ENCODE measurements around the gene C1orf146.
"Not testable (repeated sequence)": the region's sequence is repeated elsewhere in the genome, so short reads cannot be mapped to it uniquely, and the experiment has no call there.

The C1orf146 gene, protein sequence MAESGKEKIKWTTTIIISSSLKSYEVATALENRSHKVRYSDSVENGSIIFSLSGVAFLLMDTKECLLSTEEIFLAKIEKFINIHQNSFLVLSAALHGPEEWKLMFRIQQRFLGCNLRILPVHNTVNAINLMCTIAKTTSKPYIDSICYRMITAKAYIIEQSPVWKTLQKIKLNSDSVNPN

DNA sequence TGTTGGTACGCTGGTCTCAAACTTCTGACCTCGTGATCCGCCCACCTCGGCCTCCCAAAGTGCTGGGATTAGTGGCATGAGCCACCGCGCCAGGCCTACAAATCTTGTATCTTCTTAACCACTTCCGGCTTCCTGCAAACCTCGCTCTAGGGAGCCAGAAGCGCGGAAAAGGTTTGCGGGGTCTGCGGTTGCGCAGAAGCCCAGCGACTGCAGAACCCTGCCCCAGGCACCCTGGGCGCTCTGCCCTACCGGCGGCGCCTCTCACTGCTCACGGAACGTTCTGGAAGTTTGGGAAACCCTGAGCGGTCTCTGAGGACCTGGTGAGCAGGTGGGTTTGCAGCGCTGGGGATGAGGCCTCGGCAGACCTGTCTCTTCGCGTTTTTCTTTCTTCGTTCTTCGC is at the start of gene C1orf146:
C1orf146 (plus strand) TSS at position 195 of the 400 bp plus-strand sequence. CDS start 13,506 bp downstream, outside the sequence.
- DNase-seq = no peak

DNA sequence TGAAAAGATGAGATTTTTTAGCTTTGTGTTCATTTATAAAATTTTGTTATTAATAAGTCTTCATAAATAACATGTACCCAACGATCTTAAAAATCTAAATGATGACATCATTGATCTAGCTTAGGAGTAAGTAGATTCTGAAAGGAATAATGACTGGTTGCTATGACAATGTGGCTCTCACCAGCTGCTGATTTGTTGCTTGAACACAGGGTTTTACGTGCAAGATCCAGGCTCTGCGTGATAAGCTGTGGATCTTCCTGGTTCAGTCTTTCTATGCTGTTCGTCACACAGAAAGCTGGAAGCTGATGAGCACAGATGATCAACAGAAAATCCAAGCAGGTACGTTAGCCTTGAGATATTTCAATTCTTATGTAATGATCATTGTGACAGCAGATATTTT is 49.1 kb upstream of the C1orf146 start:
- DNase-seq = no peak

DNA sequence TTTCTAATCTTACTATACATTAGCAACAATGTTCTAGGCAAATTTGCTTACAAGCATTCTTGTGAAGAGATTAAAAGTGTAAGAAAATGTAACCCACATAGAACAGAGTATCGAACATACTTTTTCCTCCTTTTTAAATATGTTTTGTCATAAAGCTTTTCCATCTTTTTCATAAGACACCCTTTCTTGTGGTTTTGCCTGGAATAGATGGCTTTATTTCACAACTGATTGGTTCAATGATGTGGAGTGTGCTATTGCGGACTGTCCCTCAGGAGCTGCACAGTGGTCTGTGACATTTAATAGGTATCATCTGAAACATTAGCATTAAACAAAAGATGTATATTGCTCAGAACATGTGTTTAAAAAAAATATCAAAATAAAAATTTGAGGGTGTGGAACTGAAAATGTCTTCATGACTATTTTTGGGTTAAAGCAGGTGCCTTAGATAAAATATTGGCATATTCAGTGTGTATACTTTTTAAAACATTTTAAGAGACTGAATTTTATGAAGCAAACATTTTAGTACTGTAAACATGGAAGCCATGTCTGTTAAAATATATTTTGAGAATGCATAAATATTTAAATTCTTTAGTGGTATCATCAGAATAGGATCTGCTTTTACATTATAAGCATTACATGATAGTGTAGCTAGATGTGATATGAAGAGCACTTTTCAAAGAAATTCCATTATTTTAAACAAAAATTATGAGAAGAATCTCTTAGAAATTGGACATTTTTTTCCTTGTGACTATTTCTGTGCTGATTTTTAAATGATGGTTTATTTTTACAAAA is 48.3 kb upstream of the C1orf146 start:
- no peak for DNase-seq

DNA sequence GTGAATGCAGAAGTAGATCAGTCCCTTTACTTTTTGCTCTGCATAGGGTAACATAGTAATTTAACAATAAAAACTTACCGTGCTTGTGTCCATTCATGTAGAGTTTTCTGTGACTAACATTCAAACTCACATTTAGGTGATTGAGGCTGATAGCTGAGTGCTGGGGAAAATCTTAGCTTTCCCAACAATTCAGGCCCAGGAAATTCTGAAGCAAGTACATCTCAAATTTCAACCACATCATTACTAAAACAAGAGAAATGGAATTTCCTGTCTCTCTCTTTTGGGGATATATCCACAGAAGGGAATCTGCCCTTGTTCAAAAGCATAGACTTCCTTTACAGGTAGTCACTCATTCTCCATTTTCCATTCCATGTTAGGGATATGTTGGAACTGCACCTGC is 33.1 kb upstream of the C1orf146 start:
- DNase-seq = peak; percentile 24

DNA sequence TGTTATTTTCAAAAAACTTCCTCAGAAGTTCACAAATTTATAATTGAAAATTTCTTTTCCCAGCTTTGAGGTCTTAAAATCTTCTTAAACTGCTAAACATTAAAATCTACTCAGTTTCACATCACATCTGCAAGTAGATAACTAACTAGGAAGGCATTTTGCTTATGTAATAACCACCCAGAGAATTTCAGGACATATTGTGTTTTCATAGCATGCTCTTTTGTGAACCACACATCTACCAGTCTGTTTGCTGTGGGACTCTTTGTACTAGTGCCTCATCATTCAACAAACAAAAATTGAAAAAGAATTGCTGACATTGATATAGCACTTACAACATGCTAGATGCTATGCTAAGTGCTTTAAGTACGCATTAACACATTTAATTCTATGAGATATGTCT is 31.6 kb upstream of the C1orf146 start:
- DNase-seq = no peak

DNA sequence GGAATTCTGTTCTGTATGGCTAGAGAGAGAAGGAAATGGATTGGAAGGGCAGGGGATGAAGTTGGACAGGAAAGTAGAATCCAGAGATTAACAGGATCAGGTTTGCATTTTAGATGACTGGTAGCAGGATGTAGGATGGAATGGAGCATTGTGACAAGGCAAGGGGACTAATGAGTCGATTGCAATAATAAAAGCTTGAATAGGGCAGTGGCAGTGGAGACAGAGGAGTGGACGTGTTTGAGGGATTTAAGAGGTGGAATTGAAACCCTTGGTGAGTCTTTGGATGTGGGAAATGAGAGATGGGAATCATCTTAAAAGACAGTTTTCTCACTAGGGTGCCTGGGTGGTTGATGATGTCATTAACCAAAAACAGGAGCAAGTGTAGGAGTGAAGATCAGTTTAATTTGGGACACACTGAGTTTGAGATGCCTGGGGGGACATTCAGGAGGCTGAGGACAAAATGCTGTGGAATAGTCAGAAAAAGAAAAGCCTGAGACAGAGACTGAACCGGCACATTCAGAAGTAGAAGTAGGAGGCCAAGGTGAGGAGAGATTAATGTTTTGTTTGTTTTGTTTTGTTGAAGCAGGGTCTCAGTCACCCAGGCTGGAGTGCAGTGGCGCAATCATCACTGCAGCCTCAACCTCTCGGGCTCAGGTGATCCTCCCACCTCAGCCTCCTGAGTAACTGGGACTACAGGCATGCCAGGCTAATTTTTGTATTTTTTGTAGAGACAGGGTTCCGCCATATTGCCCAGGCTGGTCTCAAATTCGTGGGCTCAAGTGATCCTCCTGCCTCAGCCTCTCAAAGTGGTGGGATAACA is 29.1 kb upstream of the C1orf146 start:
- no peak for DNase-seq

DNA sequence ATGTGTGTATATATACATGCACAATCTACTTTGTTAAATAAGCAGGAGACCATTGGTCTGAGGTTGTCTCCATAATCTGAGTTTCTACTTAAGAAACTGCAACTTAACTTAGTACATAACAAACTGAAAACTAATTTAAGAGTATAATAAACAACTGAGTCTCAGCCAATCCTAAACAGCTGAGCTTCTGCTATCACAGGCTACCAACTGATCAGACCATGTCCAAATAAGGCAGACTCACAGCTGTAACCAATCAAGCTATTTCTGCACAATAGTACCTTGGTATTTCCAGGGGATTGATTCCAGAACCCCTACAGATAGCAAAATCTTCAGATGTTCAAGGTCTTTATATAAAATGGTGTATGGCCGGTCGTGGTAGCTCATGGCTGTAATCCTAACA is 26.0 kb upstream of the C1orf146 start:
- DNase-seq = no peak

DNA sequence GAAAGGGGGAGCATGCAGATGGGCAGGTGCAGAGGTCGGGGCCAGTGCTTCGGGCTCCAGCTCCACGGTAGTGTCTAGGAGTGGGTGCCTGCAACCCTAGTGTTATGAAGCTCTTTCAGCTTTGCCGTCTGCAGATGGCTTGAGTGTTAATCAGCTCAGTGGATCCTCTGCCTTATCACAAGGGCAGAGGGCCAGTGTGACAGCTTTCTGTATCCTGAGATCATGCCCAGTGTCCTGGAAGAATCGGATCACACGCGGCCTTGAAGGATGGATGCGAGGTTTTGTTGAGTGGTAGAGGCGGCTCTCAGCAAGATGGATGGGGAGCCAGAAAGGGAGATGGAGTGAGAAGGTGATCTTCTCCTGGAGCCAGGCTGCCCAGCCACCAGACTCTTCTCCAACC is 25.5 kb upstream of the C1orf146 start:
- DNase-seq = no peak

DNA sequence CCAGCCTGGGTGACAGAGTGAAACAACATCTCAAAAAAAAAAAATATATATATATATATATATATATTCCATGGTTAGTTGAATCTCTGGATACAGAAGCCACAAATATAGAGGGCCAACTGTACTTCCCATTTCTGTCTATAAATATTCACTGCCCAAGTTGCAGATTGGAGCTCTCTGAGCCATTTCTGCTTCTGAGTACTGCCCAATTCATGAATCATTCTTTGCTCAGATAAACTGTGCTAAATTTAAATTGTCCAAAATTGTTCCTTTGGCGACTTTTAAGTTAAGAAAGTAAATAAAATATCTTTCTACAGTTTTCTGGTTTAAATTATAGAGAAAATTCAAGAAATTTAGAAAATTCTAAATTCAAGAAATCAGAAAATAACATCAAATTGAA is 23.2 kb upstream of the C1orf146 start:
- DNase-seq = no peak

DNA sequence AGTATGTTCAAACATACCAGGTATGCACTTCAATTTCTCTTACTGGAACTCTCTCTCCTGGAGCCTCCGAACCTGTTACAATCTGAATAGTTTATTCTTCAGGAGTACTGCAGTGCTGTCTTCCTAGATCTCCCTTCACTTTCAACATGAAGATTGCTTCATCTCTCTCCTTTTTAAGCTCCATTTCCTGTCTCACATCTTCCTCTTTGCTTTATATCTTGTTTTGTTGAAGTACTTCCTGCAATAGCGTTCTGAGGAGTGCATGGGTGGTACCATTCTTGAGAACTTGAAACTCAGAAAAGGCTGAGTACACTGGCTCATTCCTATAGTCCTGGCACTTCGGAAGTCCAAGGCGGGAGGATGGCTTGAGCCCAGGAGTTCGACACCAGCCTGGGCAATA is 15.7 kb upstream of the C1orf146 start:
- DNase-seq = no peak

DNA sequence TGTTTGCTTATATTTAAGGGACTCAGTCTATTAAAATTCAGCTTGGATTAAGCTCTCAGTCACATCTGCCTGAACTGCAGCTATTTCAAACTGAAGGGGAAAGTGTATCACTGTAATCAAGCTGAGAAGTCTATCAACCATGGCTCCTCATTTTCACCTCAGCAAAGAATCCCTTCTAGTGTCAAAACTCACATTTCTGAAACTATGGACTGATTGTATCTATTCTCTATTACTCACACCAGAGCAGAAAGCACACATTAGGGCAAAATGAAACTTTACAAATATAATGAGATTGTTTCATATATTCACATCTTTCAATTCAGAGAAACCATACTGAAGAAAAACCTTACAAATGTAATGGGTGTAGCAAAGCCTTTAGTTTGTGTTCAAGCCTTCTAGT is 14.6 kb upstream of the C1orf146 start:
- DNase-seq = no peak

DNA sequence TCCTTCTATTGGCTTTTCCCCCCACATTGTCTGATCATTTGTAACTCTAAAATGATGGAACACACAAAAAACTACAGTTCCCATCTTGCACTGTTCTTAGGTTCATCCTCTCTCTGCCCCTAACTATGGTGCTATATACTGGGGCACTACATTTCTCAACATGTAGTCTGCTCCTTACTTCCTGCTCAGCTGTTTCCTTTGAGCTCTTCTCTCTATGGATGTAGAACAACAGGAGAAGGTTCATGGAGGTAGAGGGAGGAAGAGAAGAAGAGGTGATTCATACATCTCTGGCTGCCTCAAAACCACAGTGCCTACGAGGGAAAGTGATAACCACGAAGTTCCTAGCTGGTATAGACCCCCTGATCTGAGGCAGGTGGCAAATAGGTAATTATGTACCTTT is 7.0 kb upstream of the C1orf146 start:
- DNase-seq = no peak

DNA sequence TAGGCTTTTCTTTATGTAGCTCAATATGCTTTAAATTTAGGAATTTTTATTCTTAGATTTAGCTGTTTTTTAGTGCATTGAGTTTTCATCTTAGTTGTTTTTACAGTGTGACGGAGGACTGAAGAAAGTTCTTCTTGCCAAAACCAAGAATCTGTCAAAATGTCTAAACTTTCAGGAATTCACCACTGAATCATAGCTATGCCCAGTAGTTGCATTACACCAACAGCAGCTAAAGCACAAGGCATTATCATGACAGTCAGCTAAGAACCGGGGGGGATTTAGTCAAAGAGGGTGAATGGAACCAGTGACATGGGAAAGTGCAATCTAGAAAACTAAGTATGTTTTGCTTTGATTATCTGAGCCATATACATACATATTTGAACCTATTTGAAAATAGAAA is 6.5 kb upstream of the C1orf146 start:
- DNase-seq = no peak

DNA sequence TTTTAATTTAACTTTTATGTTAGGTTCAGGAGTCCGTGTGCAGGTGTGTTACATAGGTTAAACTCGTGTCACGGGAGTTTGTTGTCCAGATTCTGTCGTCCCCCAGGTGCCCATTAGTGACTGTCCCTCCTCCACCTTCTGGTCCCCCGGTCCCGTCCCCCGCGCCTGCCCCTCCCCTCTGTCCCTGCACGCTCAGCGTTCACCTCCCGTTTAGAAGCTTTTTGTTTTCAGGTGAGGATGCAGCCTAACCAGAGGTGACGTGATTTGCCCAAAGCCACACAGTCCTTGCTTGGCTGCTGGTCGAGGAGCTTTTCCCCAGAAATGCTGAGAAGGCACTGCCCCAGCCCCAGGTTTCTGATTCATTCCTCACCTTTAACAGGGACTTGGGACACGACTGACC is 844 bp downstream of the C1orf146 start:
- DNase-seq = no peak

DNA sequence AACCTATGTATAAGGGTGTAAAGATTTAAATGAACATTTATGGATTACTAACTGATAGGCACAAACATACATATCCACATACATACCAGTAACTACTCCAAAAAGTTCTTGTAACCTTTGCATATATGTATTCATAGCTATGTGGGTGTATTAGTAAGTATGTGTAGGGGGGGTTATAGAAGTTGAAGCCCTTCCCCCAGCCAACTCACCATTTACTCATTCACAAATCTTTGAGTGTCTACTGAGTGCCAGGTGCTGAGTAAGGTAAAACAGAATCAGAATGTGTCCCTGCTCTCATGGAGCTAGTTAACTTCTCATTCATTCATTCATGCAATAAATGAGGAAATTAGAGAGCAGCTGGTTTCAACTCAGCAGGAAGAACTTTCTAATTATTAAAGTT is 1.3 kb downstream of the C1orf146 start:
- DNase-seq = no peak

DNA sequence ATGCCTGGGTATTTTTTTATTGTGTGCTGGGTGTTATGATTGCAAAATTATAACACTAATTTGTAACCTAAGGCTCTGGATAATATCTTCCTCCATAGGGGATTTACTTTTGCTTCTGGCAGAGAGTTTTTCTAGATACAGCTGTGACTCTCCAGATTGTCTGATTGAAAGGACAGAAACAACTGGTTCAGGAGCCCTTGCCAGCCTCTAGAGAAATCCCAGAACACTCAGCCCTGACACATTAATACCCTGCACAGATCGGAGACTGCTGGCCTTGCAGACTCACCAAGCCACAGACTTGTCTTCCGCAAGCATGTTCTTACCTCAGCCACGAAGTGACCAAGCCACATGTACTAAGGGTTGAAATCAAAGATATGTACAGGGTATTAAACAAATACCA is 10.7 kb downstream of the C1orf146 start:
- DNase-seq = no peak

DNA sequence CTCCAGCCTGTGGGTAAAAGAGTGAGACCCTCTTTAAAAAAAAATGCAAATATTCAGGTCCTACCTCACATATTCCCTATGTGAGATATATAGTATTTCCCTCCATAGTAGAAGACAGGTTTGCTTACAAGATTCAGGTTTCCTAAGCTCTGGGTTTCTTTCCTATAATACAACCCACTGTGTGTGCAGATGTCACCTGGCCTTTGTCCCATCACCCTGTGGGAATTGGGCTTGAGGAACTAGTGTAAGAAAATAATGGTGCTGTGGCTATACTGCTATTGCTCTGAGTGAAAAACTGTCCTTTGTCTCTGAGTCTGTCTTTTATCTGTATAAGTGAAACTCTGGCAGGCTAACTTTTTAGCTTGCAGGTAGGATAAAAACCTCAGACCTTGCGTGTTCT is 13.0 kb downstream of the C1orf146 start:
- no peak for DNase-seq

DNA sequence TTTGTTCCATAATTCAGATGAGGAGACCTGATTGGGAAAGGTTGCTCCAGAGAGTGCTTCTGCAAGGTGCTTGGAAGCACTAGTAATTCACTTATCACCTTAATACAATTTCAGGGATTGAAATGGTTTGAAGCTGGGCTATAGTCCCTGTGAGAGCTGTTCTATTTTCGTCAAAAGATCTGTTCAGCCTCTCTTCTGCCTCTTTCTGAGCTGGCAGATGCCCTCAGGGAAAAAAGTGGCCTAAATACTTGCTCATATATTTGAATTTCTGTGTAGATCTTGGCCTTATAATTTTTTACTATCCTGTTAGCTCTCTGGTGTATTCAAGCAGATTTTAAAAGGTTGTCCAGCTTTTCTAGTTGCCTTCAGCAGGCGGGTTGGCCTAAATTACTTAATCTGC is 22.3 kb downstream of the C1orf146 start:
- no peak for DNase-seq

DNA sequence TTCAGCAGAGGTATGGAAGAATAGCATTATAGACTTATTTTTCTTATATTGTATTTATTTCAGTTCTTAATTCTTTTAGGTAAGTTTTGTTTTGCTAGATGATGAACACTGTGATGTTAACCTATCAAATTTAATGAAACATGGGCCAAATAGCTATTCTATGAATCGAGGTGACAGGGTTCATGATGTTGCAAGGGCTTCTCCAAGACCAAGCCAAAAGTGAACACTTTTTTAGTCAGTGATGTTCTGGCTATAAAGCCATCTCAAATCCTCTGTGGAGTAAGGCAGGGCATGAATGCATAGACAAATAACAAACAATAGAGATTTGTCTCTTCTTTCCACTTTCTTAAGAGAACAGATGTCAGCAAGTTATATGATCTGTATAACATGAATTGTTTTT is 26.7 kb downstream of the C1orf146 start:
- DNase-seq = no peak

DNA sequence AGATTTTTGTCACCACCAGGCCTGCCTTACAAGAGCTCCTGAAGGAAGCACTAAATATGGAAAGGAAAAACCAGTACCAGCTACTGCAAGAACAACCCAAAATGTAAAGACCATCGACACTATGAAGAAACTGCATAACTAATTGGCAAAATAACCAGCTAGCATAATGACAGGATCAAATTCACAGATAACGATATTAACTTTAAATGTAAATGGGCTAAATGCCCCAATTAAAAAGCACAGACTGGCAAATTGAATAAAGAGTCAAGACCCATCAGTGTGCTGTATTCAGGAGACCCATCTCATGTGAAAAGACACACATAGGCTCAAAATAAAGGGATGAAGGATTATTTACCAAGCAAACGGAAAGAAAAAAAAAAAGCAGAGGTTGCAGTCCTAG is 37.0 kb downstream of the C1orf146 start:
- DNase-seq = not testable (repeated sequence)

DNA sequence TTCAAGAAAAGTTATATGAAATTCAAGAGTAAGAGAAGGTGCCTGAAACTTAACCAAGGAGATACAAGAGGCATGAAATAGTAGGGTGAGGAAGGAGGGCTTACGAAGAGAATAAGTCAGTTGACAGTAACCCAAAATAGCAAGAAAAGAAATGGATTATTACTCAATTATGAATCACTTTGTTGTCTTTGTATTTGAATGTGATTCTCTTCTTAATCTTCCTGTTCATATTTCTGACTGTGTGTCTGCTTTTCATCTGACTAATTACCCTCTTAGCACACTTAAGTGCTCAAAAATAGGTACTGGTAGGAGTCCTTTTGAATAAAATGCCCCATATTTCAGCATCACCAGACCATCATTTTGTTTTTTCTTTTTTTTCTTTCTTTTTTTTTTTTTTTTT is 41.6 kb downstream of the C1orf146 start:
- no peak for DNase-seq

DNA sequence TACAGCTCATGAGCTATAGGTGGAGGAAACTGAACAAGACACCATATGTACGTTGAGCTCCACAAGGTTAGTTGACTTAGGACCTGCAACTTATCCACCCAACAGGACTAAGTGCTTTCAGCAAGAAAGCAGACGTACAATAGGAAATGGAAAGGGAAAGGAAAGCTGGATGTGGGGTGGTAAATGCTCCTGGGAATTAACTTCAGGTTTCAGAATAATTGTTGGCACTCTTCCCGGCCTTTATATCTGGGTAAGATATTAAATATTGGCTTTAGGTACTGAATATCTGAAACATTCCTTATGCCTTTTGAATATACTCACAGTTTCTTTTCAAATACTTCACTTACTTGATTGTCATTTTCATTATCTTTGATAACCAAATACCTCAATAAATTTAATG is 44.8 kb downstream of the C1orf146 start:
- no peak for DNase-seq

DNA sequence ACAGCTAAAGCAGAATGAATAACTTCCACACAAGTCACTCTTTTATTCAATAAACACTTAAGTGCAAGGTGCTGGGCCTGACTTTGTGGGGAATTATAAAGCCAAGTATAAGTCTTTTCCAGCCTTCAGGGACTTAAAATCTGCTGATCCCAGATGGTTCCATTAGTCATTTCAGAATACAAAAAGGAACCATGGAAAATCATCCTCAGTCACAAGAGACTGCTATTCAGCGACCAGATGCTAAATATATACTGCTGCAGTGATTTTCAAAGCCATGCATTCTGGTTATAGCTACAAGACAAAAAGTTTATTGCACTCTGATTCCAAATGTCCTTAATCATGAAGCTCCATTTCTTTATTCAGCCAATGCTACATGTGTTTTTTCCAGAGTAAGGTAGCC is 55.3 kb downstream of the C1orf146 start:
- no peak for DNase-seq

DNA sequence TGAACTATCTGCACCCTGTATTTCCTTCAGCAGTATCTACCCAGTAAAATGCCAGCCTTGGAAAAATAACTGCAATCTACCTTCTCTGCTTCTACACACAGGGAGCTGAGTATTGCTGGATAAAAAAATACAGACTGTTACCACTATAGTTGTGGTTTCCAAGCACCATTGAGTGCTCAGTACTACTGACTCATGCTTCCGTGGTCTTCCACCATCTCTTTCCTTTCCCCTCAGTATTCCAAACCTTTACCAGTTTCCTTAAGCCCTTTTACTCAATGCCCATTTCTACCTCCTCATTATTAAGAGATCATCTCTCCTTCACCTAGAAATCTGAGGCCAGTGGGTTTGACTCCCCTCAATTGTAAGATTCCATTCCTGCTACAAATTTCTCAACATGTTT is 57.2 kb downstream of the C1orf146 start:
- DNase-seq = peak; percentile 8
